GM18861 (cell line): ENCODE data around the gene SPRYD4.
"Not testable (repeated sequence)": the region's sequence is repeated elsewhere in the genome, so short reads cannot be mapped to it uniquely, and the experiment has no call there.

Source experiments
- ATAC-seq: cut with Tn5 transposase; IDR thresholded peaks from one replicate; pipeline ENCODE4 v1.9.1; 2021; ENCODE audit not compliant: unreplicated experiment

The SPRYD4 gene

GRCh38 chr12:56476143-56476542 lies 7.8 kb downstream of the SPRYD4 start:
- ATAC-seq: no peak

- ATAC-seq: no peak
Measured at GRCh38 chr12:56476972-56477432, 8.6 kb downstream of the SPRYD4 start.

- ATAC-seq: no peak
Measured at GRCh38 chr12:56477521-56478225, 9.3 kb downstream of the SPRYD4 start.

GRCh38 chr12:56479625-56480024 lies 11.2 kb downstream of the SPRYD4 start:
- no peak for ATAC-seq

GRCh38 chr12:56484566-56484965 lies 16.2 kb downstream of the SPRYD4 start:
- ATAC-seq: no peak

- ATAC-seq: no peak
Measured at GRCh38 chr12:56486694-56487093, 18.3 kb downstream of the SPRYD4 start.

- ATAC-seq: peak; percentile 8
Measured at GRCh38 chr12:56487448-56488040, 19.2 kb downstream of the SPRYD4 start.

- ATAC-seq: peak; percentile 78
Measured at GRCh38 chr12:56488041-56488955, 19.9 kb downstream of the SPRYD4 start, which contains the start of gene GLS2. GLS2 (minus strand) TSS chr12:56488161; CDS start chr12:56488118, 43 bp downstream.

- no peak for ATAC-seq
Measured at GRCh38 chr12:56490360-56490759, 22.0 kb downstream of the SPRYD4 start.

- ATAC-seq: not testable (repeated sequence)
Measured at GRCh38 chr12:56493409-56494105, 25.2 kb downstream of the SPRYD4 start.

GRCh38 chr12:56494106-56494415 lies 25.7 kb downstream of the SPRYD4 start:
- not testable (repeated sequence) for ATAC-seq

- ATAC-seq: not testable (repeated sequence)
Measured at GRCh38 chr12:56494481-56494880, 26.1 kb downstream of the SPRYD4 start.

- not testable (repeated sequence) for ATAC-seq
Measured at GRCh38 chr12:56496704-56497103, 28.3 kb downstream of the SPRYD4 start.

GRCh38 chr12:56498126-56498902 lies 29.9 kb downstream of the SPRYD4 start:
- ATAC-seq: not testable (repeated sequence)

- not testable (repeated sequence) for ATAC-seq
Measured at GRCh38 chr12:56499452-56499851, 31.1 kb downstream of the SPRYD4 start.

GRCh38 chr12:56499879-56500278 lies 31.5 kb downstream of the SPRYD4 start:
- ATAC-seq: not testable (repeated sequence)

GRCh38 chr12:56510786-56511185 lies 42.4 kb downstream of the SPRYD4 start:
- no peak for ATAC-seq

GRCh38 chr12:56514014-56514318 lies 45.6 kb downstream of the SPRYD4 start:
- not testable (repeated sequence) for ATAC-seq

- no peak for ATAC-seq
Measured at GRCh38 chr12:56517854-56518253, 49.5 kb downstream of the SPRYD4 start.

GRCh38 chr12:56518570-56518969 lies 50.2 kb downstream of the SPRYD4 start:
- ATAC-seq: no peak
